Gastrocnemius medialis (tissue), 4 donors: Measurements from ENCODE around the gene ZNF440.

Experiments
- CTCF ChIP-seq, 5 experiments: fragments of 450-650 bp in 3 of 5; fragments of 200-600 bp in 2 of 5; sonication (generic) in 2 of 5; IDR thresholded peaks in 4 of 5; conservative IDR thresholded peaks in 1 of 5; 1 replicate in 4 of 5; 2 replicates in 1 of 5; pipeline ENCODE4 v1.5.1; 2016 to 2019; ENCODE audit warnings: antibody characterized with exemption in 5 of 5, mild to moderate bottlenecking in 3 of 5, moderate library complexity in 3 of 5
- POLR2A ChIP-seq, 2 donors: fragments of 450-650 bp; IDR thresholded peaks; one replicate each; pipeline ENCODE4 v1.6.1; 2017; ENCODE audit warnings: antibody characterized with exemption in 2 of 2, mild to moderate bottlenecking in 2 of 2, moderate library complexity in 2 of 2

GRCh38 chr19:11861301-11861700, 47.2 kb downstream of the ZNF440 start:
- no peak for TF ChIP-seq POLR2A (IDR thresholded peaks at IDR 0.05)
- no peak for TF ChIP-seq CTCF (IDR thresholded peaks at IDR 0.05 in 4 of 5, conservative IDR thresholded peaks at IDR 0.05 in 1 of 5)
